GM12872 (cell line): ENCODE results near the gene RPL28.

Source experiments
- CTCF ChIP-seq: IDR thresholded peaks from 3 replicates; pipeline ENCODE4 v1.5.1; 2011; ENCODE audit warnings: low read depth, mild to moderate bottlenecking, low read length, moderate library complexity; ENCODE audit not compliant: insufficient read depth

RPL28 gene

GRCh38 chr19:55451163-55451964 is 65.6 kb downstream of the RPL28 start:
- TF ChIP-seq CTCF: no peak

- no peak for TF ChIP-seq CTCF
Observed at GRCh38 chr19:55451965-55452748, 66.4 kb downstream of the RPL28 start.
